Skeletal muscle satellite cell (primary cell): ENCODE measurements around the gene PRRX2. TPM values are rescaled to one million over a fixed set of nuclear protein-coding genes. Genes with fewer than 3 reads are reported as not detected.

Experiments used
- H3K27me3 ChIP-seq: 2 replicates; pipeline ENCODE4 v1.7.0; 2013; ENCODE audit warnings: low read length; ENCODE audit not compliant: control insufficient read depth, insufficient read depth
- H3K36me3 ChIP-seq: 2 replicates; pipeline ENCODE4 v1.7.0; 2013; ENCODE audit warnings: mild to moderate bottlenecking, control low read depth, low read length; ENCODE audit not compliant: insufficient read depth
- H3K4me1 ChIP-seq: 2 replicates; pipeline ENCODE4 v1.7.0; 2013; ENCODE audit warnings: low read length; ENCODE audit not compliant: control insufficient read depth, insufficient read depth
- H3K4me2 ChIP-seq: 2 replicates; pipeline ENCODE4 v1.7.0; 2013; ENCODE audit warnings: mild to moderate bottlenecking, low read length
- H3K4me3 ChIP-seq: 2 replicates; pipeline ENCODE4 v1.7.0; 2013; ENCODE audit warnings: low read length
- H3K9ac ChIP-seq: 2 replicates; pipeline ENCODE4 v1.7.0; 2013; ENCODE audit warnings: mild to moderate bottlenecking, low read depth, low read length, moderate library complexity
- H3K9me3 ChIP-seq: replicated peaks from 2 replicates; pipeline ENCODE4 v1.7.0; 2013; ENCODE audit warnings: mild to moderate bottlenecking, control low read depth, low read length
- total RNA-seq: library from RNA; depleted of rRNA; stranded (reverse); fragments of >200 nt; gene quantifications from 2 replicates; pipeline ENCODE4 v1.2.3, GENCODE V29; 2012; rRNA removed

The PRRX2 gene
- 4.6 and 5.5 TPM in 2 replicates for total RNA-seq

GRCh38 chr9:129665389-129665775, at the start of gene PRRX2:
TSS of gene PRRX2 (plus strand) at chr9:129665647. CDS start at chr9:129665868, 221 bp downstream.
- peaks cover 3% of the 10 kb centered on the region for H3K4me1 ChIP-seq
- H3K9me3 ChIP-seq, result no peaks in the 10 kb centered on the region
- H3K27me3 ChIP-seq, result peaks cover 58% of the 10 kb centered on the region
- no peaks in the 10 kb centered on the region for H3K36me3 ChIP-seq
- peak within 1 kb of the TSS; percentile 13 for H3K4me3 ChIP-seq
- no peak within 1 kb of the TSS for H3K9ac ChIP-seq
- peak within 1 kb of the TSS; percentile 56 for H3K4me2 ChIP-seq

DNA sequence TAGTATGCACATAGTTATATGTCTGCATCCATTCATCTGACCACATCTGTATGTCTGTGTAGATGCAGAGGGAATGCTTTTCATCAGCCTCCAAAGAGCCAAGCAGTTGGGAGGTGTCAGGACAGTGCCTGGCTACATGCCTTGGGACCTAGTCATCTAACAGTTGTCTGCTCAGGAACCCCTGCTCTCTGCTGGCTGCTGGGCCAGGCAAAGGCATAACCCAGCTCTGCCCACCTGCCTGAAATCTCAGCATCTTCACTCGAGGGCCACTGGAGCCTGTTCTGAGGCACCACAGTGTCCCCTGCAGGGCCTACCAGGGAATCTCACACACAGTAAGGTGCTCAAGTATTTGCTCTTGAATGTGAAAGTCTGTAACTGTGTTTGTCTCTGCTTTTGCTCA, 48.3 kb upstream of the PRRX2 start:
- Histone ChIP-seq H3K4me3 (no peak overlapping the region), H3K36me3 (no peaks in the 10 kb centered on the region), H3K9me3 (no peaks in the 10 kb centered on the region), H3K27me3 (peaks cover 12% of the 10 kb centered on the region), H3K9ac (no peak overlapping the region), H3K4me1 (peaks cover 28% of the 10 kb centered on the region), H3K4me2 (no peak overlapping the region)

GRCh38 chr9:129619787-129620668, 45.4 kb upstream of the PRRX2 start:
- H3K4me2 ChIP-seq, result peak overlapping the region; percentile 91
- H3K9ac ChIP-seq, result peak overlapping the region; percentile 75
- no peaks in the 10 kb centered on the region for H3K36me3 ChIP-seq
- H3K4me3 ChIP-seq, result peak overlapping the region; percentile 74
- H3K9me3 ChIP-seq, result no peaks in the 10 kb centered on the region
- H3K27me3 ChIP-seq, result no peaks in the 10 kb centered on the region
- peaks cover 20% of the 10 kb centered on the region for H3K4me1 ChIP-seq

DNA sequence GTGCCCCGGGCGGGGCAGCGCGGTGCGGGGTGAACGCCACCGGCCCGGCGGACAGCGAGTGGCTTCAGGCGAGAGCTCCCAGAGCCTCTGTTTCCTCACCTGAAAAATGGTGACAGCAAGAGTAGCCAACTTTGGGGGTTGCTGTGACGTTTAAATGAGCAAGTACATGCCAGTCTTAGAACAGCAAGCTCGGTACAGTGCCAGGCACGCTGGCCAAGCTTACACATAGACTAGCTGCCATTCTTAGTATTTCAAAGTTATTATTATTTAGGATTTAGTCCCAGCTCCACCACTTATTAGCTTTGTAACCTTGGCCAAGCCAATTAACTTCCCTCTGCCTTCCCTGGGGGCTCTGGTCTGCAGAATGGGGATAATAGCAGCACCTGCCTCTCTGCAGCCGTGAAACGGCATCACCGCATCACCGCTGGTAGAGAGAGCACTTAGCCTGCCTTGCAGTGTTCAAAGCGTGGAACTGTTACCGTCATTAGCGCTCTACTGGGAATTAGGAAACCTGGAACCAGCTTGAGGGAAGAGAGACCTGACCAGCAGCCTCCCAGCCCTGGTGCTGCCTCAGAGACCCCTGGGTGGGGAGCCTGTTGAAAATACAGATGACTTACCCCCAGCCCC, 44.7 kb upstream of the PRRX2 start, which contains the start of gene C9orf50:
Gene C9orf50 (minus strand): TSS at position 433 of the 627 bp plus-strand sequence. CDS start 527 bp downstream, outside the sequence.
- Histone ChIP-seq H3K36me3 (no peaks in the 10 kb centered on the region), H3K4me3 (peak within 1 kb of the TSS; percentile 74), H3K27me3 (no peaks in the 10 kb centered on the region), H3K9ac (peak within 1 kb of the TSS; percentile 75), H3K4me1 (peaks cover 20% of the 10 kb centered on the region), H3K4me2 (peak within 1 kb of the TSS; percentile 91), H3K9me3 (no peaks in the 10 kb centered on the region)

- no peak overlapping the region for H3K4me3 ChIP-seq
- no peaks in the 10 kb centered on the region for H3K9me3 ChIP-seq
- H3K9ac ChIP-seq, result no peak overlapping the region
- H3K27me3 ChIP-seq, result no peaks in the 10 kb centered on the region
- no peaks in the 10 kb centered on the region for H3K36me3 ChIP-seq
- H3K4me2 ChIP-seq, result no peak overlapping the region
- peaks cover 29% of the 10 kb centered on the region for H3K4me1 ChIP-seq
Observed at GRCh38 chr9:129623331-129623730, 42.1 kb upstream of the PRRX2 start.

DNA sequence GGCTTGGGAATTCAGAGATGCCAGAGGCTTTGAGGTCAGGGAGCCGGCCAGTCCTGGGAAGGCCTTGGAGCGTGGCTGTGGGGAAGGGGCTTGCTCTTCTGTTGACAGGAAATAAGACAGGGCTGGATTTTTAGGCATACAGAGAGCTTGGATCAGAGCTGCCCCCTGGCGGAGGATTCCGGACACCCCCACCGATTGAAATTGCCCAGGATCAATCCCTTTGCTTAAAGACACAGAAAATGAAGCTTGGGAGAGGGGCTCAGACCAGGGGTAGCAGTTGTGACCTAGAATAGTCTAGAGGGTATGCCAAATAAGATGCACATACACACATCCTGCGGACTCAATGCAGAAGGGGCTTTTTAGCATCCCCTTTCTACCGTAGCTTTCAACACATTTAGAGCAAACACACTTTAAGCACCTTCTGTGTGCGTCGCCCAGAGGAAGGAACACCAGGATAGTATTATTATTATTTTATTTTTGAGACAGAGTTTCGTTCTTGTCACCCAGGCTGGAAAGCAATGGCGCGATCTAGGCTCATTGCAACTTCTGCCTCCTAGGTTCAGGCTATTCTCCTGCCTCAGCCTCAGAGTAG, 41.2 kb upstream of the PRRX2 start:
- no peak overlapping the region for H3K4me3 ChIP-seq
- H3K36me3 ChIP-seq, result peaks cover 7% of the 10 kb centered on the region
- no peak overlapping the region for H3K9ac ChIP-seq
- no peak overlapping the region for H3K4me2 ChIP-seq
- H3K4me1 ChIP-seq, result peaks cover 38% of the 10 kb centered on the region
- no peaks in the 10 kb centered on the region for H3K9me3 ChIP-seq
- no peaks in the 10 kb centered on the region for H3K27me3 ChIP-seq

DNA sequence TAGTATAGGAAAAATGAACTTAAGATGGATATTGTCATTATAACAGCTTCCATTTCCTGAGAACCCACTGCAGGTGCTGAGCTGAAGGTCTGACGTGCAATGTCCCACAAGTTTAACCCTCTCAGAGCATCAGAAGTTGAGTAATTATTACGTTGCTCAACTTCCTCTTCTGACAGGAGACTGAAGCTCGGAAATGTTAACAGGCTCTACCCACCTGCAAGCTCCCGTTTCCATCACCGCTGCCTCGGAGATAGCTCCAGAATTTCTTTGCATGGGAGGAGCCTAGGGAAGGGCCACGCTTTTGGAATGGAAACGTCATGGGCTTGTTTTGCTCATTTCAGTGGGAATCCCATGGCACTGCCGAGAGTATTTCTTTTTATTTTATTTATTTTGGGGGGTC, 40.5 kb upstream of the PRRX2 start:
- peaks cover 9% of the 10 kb centered on the region for H3K36me3 ChIP-seq
- H3K9me3 ChIP-seq, result no peaks in the 10 kb centered on the region
- peaks cover 39% of the 10 kb centered on the region for H3K4me1 ChIP-seq
- H3K9ac ChIP-seq, result no peak overlapping the region
- no peak overlapping the region for H3K4me2 ChIP-seq
- no peak overlapping the region for H3K4me3 ChIP-seq
- no peaks in the 10 kb centered on the region for H3K27me3 ChIP-seq

GRCh38 chr9:129626079-129626624, 39.3 kb upstream of the PRRX2 start, which contains the start of gene NTMT1:
TSS of gene NTMT1 (plus strand) at chr9:129626163. CDS start at chr9:129632704, 6,541 bp downstream.
- peaks cover 38% of the 10 kb centered on the region for H3K4me1 ChIP-seq
- no peaks in the 10 kb centered on the region for H3K9me3 ChIP-seq
- H3K9ac ChIP-seq, result peak within 1 kb of the TSS; percentile 89
- H3K27me3 ChIP-seq, result no peaks in the 10 kb centered on the region
- H3K4me3 ChIP-seq, result peak within 1 kb of the TSS; percentile 83
- peaks cover 9% of the 10 kb centered on the region for H3K36me3 ChIP-seq
- peak within 1 kb of the TSS; percentile 97 for H3K4me2 ChIP-seq

GRCh38 chr9:129626625-129627284, 38.7 kb upstream of the PRRX2 start:
- Histone ChIP-seq H3K4me1 (peaks cover 45% of the 10 kb centered on the region), H3K27me3 (no peaks in the 10 kb centered on the region), H3K4me3 (peak overlapping the region; percentile 83), H3K9ac (peak overlapping the region; percentile 89), H3K4me2 (peak overlapping the region; percentile 97), H3K9me3 (no peaks in the 10 kb centered on the region), H3K36me3 (peaks cover 9% of the 10 kb centered on the region)

- H3K4me2 ChIP-seq, result peak overlapping the region; percentile 97
- H3K9me3 ChIP-seq, result no peaks in the 10 kb centered on the region
- peak overlapping the region; percentile 89 for H3K9ac ChIP-seq
- H3K27me3 ChIP-seq, result no peaks in the 10 kb centered on the region
- H3K4me3 ChIP-seq, result peak overlapping the region; percentile 83
- peaks cover 14% of the 10 kb centered on the region for H3K36me3 ChIP-seq
- peaks cover 45% of the 10 kb centered on the region for H3K4me1 ChIP-seq
Observed at GRCh38 chr9:129627556-129628440, 37.6 kb upstream of the PRRX2 start.
